ENCODE measurements around the gene SMARCD3. TPM values are rescaled to one million over a fixed set of nuclear protein-coding genes. Genes with fewer than 3 reads are reported as not detected.

Gene SMARCD3
- total RNA-seq, 2 donors from 2014 or later = 40.0 to 43.5 TPM

DNA sequence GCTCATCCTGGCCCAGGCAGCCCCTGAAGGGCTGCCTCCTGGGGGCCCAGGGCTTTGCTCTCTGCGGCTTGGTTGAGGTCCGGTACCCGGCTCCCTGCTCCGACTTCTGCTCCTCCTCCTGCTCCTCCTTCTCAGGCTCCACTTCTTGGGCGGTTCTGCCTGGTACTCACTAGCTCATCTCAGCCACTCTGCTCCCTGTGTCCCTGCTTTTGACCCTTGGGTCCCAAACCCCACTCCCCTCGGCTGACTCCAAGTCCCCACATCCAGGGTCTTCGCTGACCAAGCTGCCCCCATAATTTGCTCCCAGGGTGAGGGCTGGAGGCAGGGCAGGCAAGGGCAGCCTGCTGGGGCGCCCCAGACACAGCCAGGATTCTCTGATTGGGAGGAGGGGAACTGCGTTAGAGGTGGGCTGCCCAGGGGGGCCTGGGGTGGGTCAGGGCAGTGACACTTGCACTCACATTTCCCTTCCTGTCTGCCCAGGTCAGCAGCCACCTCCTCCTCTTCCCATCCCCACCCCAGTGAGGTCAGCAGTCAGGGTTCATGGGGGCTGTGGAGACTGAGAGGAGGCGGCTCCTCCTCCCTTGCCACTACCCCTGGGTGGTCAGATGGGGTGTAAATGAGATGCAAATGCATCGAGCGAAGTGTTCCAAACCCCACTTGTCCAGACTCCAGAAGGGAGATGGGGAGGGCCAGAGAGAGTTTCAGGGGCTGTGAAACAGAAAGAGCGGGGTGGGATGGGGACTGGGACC lies 2.2 kb downstream of the SMARCD3 start:
- peak; percentile 77 for DNase-seq
- H3K4me1 Mint-ChIP-seq = peaks cover 49% of the 10 kb centered on the region
- peaks cover 29% of the 10 kb centered on the region for H3K4me1 ChIP-seq (ENCODE audit: control insufficient read depth, insufficient read depth, low read length)
- 35 to 51% methylated on average over 5 to 12 of the region's 13 CpGs for WGBS, 2 experiments (ENCODE audit: insufficient coverage in 1 of 2, insufficient read length in 1 of 2)
- H3K27ac ChIP-seq (ENCODE audit: low read depth, low read length) = no peak overlapping the region
- H3K27ac Mint-ChIP-seq = no peak overlapping the region
- peaks cover 18% of the 10 kb centered on the region for H3K36me3 ChIP-seq (ENCODE audit: control insufficient read depth, insufficient read depth, low read length)
- peaks cover 31% of the 10 kb centered on the region for H3K27me3 Mint-ChIP-seq (ENCODE audit: insufficient read depth)
- H3K9me3 Mint-ChIP-seq = no peaks in the 10 kb centered on the region
- TF ChIP-seq, protein P1, sequence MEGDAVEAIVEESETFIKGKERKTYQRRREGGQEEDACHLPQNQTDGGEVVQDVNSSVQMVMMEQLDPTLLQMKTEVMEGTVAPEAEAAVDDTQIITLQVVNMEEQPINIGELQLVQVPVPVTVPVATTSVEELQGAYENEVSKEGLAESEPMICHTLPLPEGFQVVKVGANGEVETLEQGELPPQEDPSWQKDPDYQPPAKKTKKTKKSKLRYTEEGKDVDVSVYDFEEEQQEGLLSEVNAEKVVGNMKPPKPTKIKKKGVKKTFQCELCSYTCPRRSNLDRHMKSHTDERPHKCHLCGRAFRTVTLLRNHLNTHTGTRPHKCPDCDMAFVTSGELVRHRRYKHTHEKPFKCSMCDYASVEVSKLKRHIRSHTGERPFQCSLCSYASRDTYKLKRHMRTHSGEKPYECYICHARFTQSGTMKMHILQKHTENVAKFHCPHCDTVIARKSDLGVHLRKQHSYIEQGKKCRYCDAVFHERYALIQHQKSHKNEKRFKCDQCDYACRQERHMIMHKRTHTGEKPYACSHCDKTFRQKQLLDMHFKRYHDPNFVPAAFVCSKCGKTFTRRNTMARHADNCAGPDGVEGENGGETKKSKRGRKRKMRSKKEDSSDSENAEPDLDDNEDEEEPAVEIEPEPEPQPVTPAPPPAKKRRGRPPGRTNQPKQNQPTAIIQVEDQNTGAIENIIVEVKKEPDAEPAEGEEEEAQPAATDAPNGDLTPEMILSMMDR (conservative IDR thresholded peaks at IDR 0.05) = no peak
- H3K4me3 Mint-ChIP-seq = peak overlapping the region; percentile 29
- H3K9me3 ChIP-seq (ENCODE audit: control insufficient read depth, low read length) = no peaks in the 10 kb centered on the region
- H3K27me3 ChIP-seq (ENCODE audit: control insufficient read depth, insufficient read depth, low read length, poor library complexity, severe bottlenecking) = no peaks in the 10 kb centered on the region
- no peak overlapping the region for H3K9ac ChIP-seq (ENCODE audit: extremely low read depth, low read length, poor library complexity, severe bottlenecking)
- H3K36me3 Mint-ChIP-seq (ENCODE audit: low read depth) = peaks cover 13% of the 10 kb centered on the region
- H3K4me3 ChIP-seq (ENCODE audit: low read length) = peak overlapping the region; percentile 77

DNA sequence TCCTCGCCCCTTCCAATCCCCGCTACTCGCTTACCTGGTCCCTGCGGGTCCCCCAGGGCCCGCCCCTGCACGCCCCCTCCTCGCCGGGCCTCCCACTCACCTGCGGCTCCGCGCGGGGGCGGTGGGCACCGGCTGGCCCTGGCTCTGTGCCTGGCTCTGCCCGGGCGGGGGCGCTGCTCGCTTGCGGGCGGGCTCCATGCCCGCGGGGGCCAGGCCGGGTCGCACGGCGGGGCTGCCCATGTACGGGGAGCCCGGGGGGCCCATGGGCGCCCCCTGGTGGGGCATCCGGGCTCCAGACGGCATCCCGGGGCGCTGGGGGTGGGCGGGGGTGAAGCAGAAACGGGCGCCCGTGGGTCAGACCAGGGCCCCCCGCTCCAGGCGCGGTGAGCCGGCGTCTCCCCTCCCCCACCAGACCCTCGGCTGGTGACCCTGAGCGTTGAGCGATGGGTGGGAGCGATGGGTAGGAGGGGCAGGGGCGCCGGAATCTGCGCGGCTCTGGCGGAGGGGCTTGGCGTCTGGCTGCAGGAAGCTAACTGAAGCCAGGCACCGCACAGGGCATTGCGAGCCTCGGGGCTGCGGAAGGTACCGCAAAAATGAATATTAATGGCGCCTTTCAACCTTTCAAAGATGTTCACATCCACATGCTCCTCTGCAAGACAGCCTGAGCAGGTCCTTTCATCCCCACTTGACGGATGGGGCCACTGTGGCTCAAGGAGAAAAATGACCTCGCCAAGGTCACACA lies 3.0 kb downstream of the SMARCD3 start:
- Mint-ChIP-seq H3K27me3 (ENCODE audit: insufficient read depth) (peaks cover 24% of the 10 kb centered on the region), H3K4me1 (peaks cover 44% of the 10 kb centered on the region), H3K9me3 (no peaks in the 10 kb centered on the region), H3K27ac (no peak overlapping the region), H3K4me3 (peak overlapping the region; percentile 40), H3K36me3 (ENCODE audit: low read depth) (peaks cover 17% of the 10 kb centered on the region)
- no peak overlapping the region for H3K9ac ChIP-seq (ENCODE audit: extremely low read depth, low read length, poor library complexity, severe bottlenecking)
- DNase-seq = peak; percentile 86
- H3K4me1 ChIP-seq (ENCODE audit: control insufficient read depth, insufficient read depth, low read length) = peaks cover 23% of the 10 kb centered on the region
- H3K27me3 ChIP-seq (ENCODE audit: control insufficient read depth, insufficient read depth, low read length, poor library complexity, severe bottlenecking) = no peaks in the 10 kb centered on the region
- no peak overlapping the region for H3K27ac ChIP-seq (ENCODE audit: low read depth, low read length)
- H3K4me3 ChIP-seq (ENCODE audit: low read length) = no peak overlapping the region
- peaks cover 25% of the 10 kb centered on the region for H3K36me3 ChIP-seq (ENCODE audit: control insufficient read depth, insufficient read depth, low read length)
- no peaks in the 10 kb centered on the region for H3K9me3 ChIP-seq (ENCODE audit: control insufficient read depth, low read length)
- TF ChIP-seq, protein P1 (conservative IDR thresholded peaks at IDR 0.05) = peak; percentile 84
- WGBS, 2 experiments (ENCODE audit: insufficient coverage in 1 of 2, insufficient read length in 1 of 2) = 9 to 27% methylated on average over 11 to 60 of the region's 60 CpGs

DNA sequence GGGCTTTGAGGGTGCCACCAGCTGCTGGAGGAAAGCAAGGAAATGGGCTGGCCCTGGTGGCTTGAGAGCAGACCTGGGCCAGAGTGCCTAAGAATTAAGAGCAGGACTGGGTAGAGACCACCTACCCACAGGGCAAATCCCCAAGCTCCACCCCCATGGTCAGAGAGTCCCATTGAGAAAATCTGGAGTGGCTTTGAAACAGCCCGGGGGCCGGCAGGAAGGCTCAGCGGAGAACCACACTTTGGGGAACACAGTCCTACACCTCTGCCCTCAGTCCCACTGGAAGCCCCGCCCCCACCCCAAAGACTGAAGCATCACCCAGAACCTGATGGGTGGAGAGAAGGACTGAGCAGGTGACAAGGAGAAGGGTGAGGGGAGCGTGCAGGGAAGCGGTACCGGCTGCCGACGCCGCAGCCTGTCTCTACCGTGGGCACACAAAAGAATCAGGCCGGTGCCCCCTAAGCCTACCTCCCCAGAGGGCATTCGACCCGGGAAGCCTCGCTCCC lies 3.6 kb downstream of the SMARCD3 start:
- no peaks in the 10 kb centered on the region for H3K9me3 Mint-ChIP-seq
- H3K4me3 Mint-ChIP-seq = peak overlapping the region; percentile 40
- no peak overlapping the region for H3K27ac ChIP-seq (ENCODE audit: low read depth, low read length)
- no peaks in the 10 kb centered on the region for H3K9me3 ChIP-seq (ENCODE audit: control insufficient read depth, low read length)
- peaks cover 40% of the 10 kb centered on the region for H3K4me1 Mint-ChIP-seq
- peaks cover 32% of the 10 kb centered on the region for H3K36me3 ChIP-seq (ENCODE audit: control insufficient read depth, insufficient read depth, low read length)
- peaks cover 16% of the 10 kb centered on the region for H3K4me1 ChIP-seq (ENCODE audit: control insufficient read depth, insufficient read depth, low read length)
- H3K36me3 Mint-ChIP-seq (ENCODE audit: low read depth) = peaks cover 23% of the 10 kb centered on the region
- H3K9ac ChIP-seq (ENCODE audit: extremely low read depth, low read length, poor library complexity, severe bottlenecking) = no peak overlapping the region
- peaks cover 18% of the 10 kb centered on the region for H3K27me3 Mint-ChIP-seq (ENCODE audit: insufficient read depth)
- H3K27me3 ChIP-seq (ENCODE audit: control insufficient read depth, insufficient read depth, low read length, poor library complexity, severe bottlenecking) = no peaks in the 10 kb centered on the region
- H3K4me3 ChIP-seq (ENCODE audit: low read length) = no peak overlapping the region
- 9 to 28% methylated on average over 12 to 15 of the region's 15 CpGs for WGBS, 2 experiments (ENCODE audit: insufficient coverage in 1 of 2, insufficient read length in 1 of 2)
- H3K27ac Mint-ChIP-seq = no peak overlapping the region
- peak; percentile 77 for DNase-seq
- TF ChIP-seq, protein P1 (conservative IDR thresholded peaks at IDR 0.05) = no peak

All from endodermal cell (in vitro differentiated cells).